Activated naive CD8-positive, alpha-beta T cell (primary cell): ENCODE measurements around the gene TCF7L2.

ENCODE experiments used
- H3K27ac Mint-ChIP-seq: one replicate; pipeline ENCODE4 v1.8.0; 2021; ENCODE audit warnings: mixed read lengths
- H3K27me3 Mint-ChIP-seq: one replicate; pipeline ENCODE4 v1.8.0; 2021; ENCODE audit warnings: mixed read lengths
- H3K36me3 Mint-ChIP-seq: one replicate; pipeline ENCODE4 v1.8.0; 2021; ENCODE audit warnings: mixed read lengths
- H3K4me1 Mint-ChIP-seq: one replicate; pipeline ENCODE4 v1.8.0; 2021; ENCODE audit warnings: low read depth, mixed read lengths
- H3K4me3 Mint-ChIP-seq: one replicate; pipeline ENCODE4 v1.8.0; 2021; ENCODE audit warnings: mild to moderate bottlenecking, mixed read lengths
- H3K9me3 Mint-ChIP-seq: one replicate; pipeline ENCODE4 v1.8.0; 2021; ENCODE audit warnings: low read depth, mixed read lengths

The TCF7L2 gene

GRCh38 chr10:113175756-113176651 lies 226.0 kb downstream of the TCF7L2 start:
- Mint-ChIP-seq H3K9me3 (no peaks in the 10 kb centered on the region), H3K36me3 (no peaks in the 10 kb centered on the region), H3K27ac (no peak overlapping the region), H3K27me3 (no peaks in the 10 kb centered on the region), H3K4me1 (no peaks in the 10 kb centered on the region), H3K4me3 (no peak overlapping the region)

GRCh38 chr10:113176652-113177155 lies 226.7 kb downstream of the TCF7L2 start:
- H3K4me1 Mint-ChIP-seq: no peaks in the 10 kb centered on the region
- H3K9me3 Mint-ChIP-seq: no peaks in the 10 kb centered on the region
- no peaks in the 10 kb centered on the region for H3K36me3 Mint-ChIP-seq
- H3K27me3 Mint-ChIP-seq: no peaks in the 10 kb centered on the region
- H3K27ac Mint-ChIP-seq: no peak overlapping the region
- H3K4me3 Mint-ChIP-seq: no peak overlapping the region

GRCh38 chr10:113177156-113177935 lies 227.3 kb downstream of the TCF7L2 start:
- no peak overlapping the region for H3K27ac Mint-ChIP-seq
- H3K36me3 Mint-ChIP-seq: no peaks in the 10 kb centered on the region
- H3K4me1 Mint-ChIP-seq: no peaks in the 10 kb centered on the region
- no peaks in the 10 kb centered on the region for H3K27me3 Mint-ChIP-seq
- H3K4me3 Mint-ChIP-seq: no peak overlapping the region
- H3K9me3 Mint-ChIP-seq: no peaks in the 10 kb centered on the region

- no peaks in the 10 kb centered on the region for H3K4me1 Mint-ChIP-seq
- H3K36me3 Mint-ChIP-seq: no peaks in the 10 kb centered on the region
- H3K9me3 Mint-ChIP-seq: no peaks in the 10 kb centered on the region
- no peak overlapping the region for H3K4me3 Mint-ChIP-seq
- H3K27me3 Mint-ChIP-seq: no peaks in the 10 kb centered on the region
- no peak overlapping the region for H3K27ac Mint-ChIP-seq
Observed at GRCh38 chr10:113177936-113178335, 227.9 kb downstream of the TCF7L2 start.

GRCh38 chr10:113178771-113179170 lies 228.7 kb downstream of the TCF7L2 start:
- H3K36me3 Mint-ChIP-seq: no peaks in the 10 kb centered on the region

GRCh38 chr10:113179265-113179664 lies 229.2 kb downstream of the TCF7L2 start:
- Mint-ChIP-seq H3K27me3 (no peaks in the 10 kb centered on the region), H3K4me1 (no peaks in the 10 kb centered on the region), H3K4me3 (no peak overlapping the region), H3K9me3 (no peaks in the 10 kb centered on the region), H3K27ac (no peak overlapping the region), H3K36me3 (no peaks in the 10 kb centered on the region)

More at GRCh38 chr10:113178771-113179170, 228.7 kb downstream of the TCF7L2 start:
- no peak overlapping the region for H3K4me3 Mint-ChIP-seq
- no peaks in the 10 kb centered on the region for H3K9me3 Mint-ChIP-seq
- H3K27ac Mint-ChIP-seq: no peak overlapping the region
- H3K27me3 Mint-ChIP-seq: no peaks in the 10 kb centered on the region
- no peaks in the 10 kb centered on the region for H3K4me1 Mint-ChIP-seq

- H3K4me1 Mint-ChIP-seq: no peaks in the 10 kb centered on the region
- H3K9me3 Mint-ChIP-seq: no peaks in the 10 kb centered on the region
- H3K4me3 Mint-ChIP-seq: no peak overlapping the region
- H3K27ac Mint-ChIP-seq: no peak overlapping the region
- H3K27me3 Mint-ChIP-seq: no peaks in the 10 kb centered on the region
- H3K36me3 Mint-ChIP-seq: no peaks in the 10 kb centered on the region
Observed at GRCh38 chr10:113179966-113180365, 229.9 kb downstream of the TCF7L2 start.

GRCh38 chr10:113180401-113181154 lies 230.5 kb downstream of the TCF7L2 start:
- Mint-ChIP-seq H3K4me1 (no peaks in the 10 kb centered on the region), H3K4me3 (no peak overlapping the region), H3K27me3 (no peaks in the 10 kb centered on the region), H3K9me3 (no peaks in the 10 kb centered on the region), H3K27ac (no peak overlapping the region), H3K36me3 (no peaks in the 10 kb centered on the region)

GRCh38 chr10:113182154-113182553 lies 232.1 kb downstream of the TCF7L2 start:
- Mint-ChIP-seq H3K36me3 (no peaks in the 10 kb centered on the region), H3K27me3 (no peaks in the 10 kb centered on the region), H3K4me1 (no peaks in the 10 kb centered on the region), H3K27ac (no peak overlapping the region), H3K4me3 (no peak overlapping the region), H3K9me3 (no peaks in the 10 kb centered on the region)

- H3K4me1 Mint-ChIP-seq: no peaks in the 10 kb centered on the region
- H3K27me3 Mint-ChIP-seq: no peaks in the 10 kb centered on the region
- H3K4me3 Mint-ChIP-seq: no peak overlapping the region
- H3K9me3 Mint-ChIP-seq: no peaks in the 10 kb centered on the region
- no peak overlapping the region for H3K27ac Mint-ChIP-seq
- no peaks in the 10 kb centered on the region for H3K36me3 Mint-ChIP-seq
Observed at GRCh38 chr10:113183573-113183972, 233.5 kb downstream of the TCF7L2 start.

- no peak overlapping the region for H3K4me3 Mint-ChIP-seq
Observed at GRCh38 chr10:113187063-113187777, 237.2 kb downstream of the TCF7L2 start.

GRCh38 chr10:113199459-113199858 lies 249.4 kb downstream of the TCF7L2 start:
- no peak overlapping the region for H3K27ac Mint-ChIP-seq
- peaks cover 8% of the 10 kb centered on the region for H3K36me3 Mint-ChIP-seq
- no peaks in the 10 kb centered on the region for H3K4me1 Mint-ChIP-seq
- peaks cover 23% of the 10 kb centered on the region for H3K9me3 Mint-ChIP-seq
- H3K4me3 Mint-ChIP-seq: no peak overlapping the region
- H3K27me3 Mint-ChIP-seq: peaks cover 2% of the 10 kb centered on the region

More at GRCh38 chr10:113187063-113187777, 237.2 kb downstream of the TCF7L2 start:
- Mint-ChIP-seq H3K9me3 (no peaks in the 10 kb centered on the region), H3K27me3 (no peaks in the 10 kb centered on the region), H3K27ac (no peak overlapping the region), H3K36me3 (peaks cover 7% of the 10 kb centered on the region), H3K4me1 (no peaks in the 10 kb centered on the region)

- Mint-ChIP-seq H3K4me3 (no peak overlapping the region), H3K4me1 (no peaks in the 10 kb centered on the region), H3K27me3 (peaks cover 2% of the 10 kb centered on the region), H3K9me3 (peaks cover 47% of the 10 kb centered on the region), H3K27ac (no peak overlapping the region), H3K36me3 (peaks cover 12% of the 10 kb centered on the region)
Observed at GRCh38 chr10:113202011-113202410, 252.0 kb downstream of the TCF7L2 start.

GRCh38 chr10:113207924-113208323 lies 257.9 kb downstream of the TCF7L2 start:
- no peak overlapping the region for H3K27ac Mint-ChIP-seq
- H3K4me3 Mint-ChIP-seq: no peak overlapping the region
- H3K36me3 Mint-ChIP-seq: peaks cover 4% of the 10 kb centered on the region
- H3K27me3 Mint-ChIP-seq: peaks cover 2% of the 10 kb centered on the region
- peaks cover 68% of the 10 kb centered on the region for H3K9me3 Mint-ChIP-seq
- no peaks in the 10 kb centered on the region for H3K4me1 Mint-ChIP-seq
